ENCODE measurements around the gene ZNF652.

DNA sequence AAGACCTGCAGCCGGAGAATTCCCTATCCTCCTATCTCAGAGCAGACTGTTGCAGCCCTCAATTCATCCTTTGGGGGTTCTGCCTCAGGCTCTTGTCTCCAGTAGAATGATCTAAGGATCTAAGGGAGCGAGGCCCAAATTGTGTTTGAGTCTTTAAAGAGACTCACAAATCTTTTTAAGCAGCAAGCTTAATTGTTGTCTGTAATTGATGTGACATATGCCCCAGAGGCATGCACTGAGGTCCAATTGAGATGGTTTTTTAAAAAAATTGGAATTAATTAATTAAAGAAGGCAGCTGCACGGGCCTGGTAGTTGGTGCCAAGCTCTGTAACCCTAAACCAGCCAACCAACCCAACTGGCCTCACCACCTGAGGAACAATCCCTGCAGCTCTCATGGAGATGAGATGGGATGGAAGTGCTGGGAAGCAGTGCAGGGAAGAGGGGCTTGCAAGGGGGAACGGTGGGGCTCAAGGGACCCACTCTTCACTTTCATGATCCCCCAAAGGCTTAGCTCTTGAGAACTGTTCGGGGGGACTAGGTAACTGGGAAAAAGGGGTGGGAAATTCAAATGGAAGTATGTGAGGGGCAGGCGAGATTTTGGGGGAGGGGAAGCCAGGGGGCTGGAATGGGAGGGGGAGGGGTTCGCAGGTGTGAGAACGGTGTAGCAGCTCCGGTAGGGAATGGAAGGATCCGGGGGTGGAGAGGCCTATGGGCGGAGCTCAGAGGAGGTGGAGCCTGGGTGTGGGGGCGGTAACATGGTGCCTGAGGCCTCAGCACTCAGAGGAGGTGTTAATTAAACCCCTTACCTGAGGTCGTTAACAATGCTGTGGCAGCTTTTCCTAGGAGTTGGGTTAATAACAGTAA is 9.2 kb upstream of the ZNF652 start:
- TF ChIP-seq, protein P1, sequence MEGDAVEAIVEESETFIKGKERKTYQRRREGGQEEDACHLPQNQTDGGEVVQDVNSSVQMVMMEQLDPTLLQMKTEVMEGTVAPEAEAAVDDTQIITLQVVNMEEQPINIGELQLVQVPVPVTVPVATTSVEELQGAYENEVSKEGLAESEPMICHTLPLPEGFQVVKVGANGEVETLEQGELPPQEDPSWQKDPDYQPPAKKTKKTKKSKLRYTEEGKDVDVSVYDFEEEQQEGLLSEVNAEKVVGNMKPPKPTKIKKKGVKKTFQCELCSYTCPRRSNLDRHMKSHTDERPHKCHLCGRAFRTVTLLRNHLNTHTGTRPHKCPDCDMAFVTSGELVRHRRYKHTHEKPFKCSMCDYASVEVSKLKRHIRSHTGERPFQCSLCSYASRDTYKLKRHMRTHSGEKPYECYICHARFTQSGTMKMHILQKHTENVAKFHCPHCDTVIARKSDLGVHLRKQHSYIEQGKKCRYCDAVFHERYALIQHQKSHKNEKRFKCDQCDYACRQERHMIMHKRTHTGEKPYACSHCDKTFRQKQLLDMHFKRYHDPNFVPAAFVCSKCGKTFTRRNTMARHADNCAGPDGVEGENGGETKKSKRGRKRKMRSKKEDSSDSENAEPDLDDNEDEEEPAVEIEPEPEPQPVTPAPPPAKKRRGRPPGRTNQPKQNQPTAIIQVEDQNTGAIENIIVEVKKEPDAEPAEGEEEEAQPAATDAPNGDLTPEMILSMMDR (IDR thresholded peaks at IDR 0.05; ENCODE audit: low read depth, low read length) = no peak
- no peak for TF ChIP-seq EZH2phosphoT487 (IDR thresholded peaks at IDR 0.05; ENCODE audit: low read depth)

Measured in OCI-LY3 (cell line).